CD1c-positive myeloid dendritic cell (primary cell): Measurements from ENCODE around the gene CARD6.
A peak's percentile ranks its signal among the peaks of the same experiment; 100 is the strongest.
"Not testable (repeated sequence)": the region's sequence is repeated elsewhere in the genome, so short reads cannot be mapped to it uniquely, and the experiment has no call there.

ENCODE experiments used
- DNase-seq: peaks from one replicate; pipeline ENCODE4 v3.0.0-alpha.2; 2016; ENCODE audit errors: extremely low spot score

Gene CARD6, protein sequence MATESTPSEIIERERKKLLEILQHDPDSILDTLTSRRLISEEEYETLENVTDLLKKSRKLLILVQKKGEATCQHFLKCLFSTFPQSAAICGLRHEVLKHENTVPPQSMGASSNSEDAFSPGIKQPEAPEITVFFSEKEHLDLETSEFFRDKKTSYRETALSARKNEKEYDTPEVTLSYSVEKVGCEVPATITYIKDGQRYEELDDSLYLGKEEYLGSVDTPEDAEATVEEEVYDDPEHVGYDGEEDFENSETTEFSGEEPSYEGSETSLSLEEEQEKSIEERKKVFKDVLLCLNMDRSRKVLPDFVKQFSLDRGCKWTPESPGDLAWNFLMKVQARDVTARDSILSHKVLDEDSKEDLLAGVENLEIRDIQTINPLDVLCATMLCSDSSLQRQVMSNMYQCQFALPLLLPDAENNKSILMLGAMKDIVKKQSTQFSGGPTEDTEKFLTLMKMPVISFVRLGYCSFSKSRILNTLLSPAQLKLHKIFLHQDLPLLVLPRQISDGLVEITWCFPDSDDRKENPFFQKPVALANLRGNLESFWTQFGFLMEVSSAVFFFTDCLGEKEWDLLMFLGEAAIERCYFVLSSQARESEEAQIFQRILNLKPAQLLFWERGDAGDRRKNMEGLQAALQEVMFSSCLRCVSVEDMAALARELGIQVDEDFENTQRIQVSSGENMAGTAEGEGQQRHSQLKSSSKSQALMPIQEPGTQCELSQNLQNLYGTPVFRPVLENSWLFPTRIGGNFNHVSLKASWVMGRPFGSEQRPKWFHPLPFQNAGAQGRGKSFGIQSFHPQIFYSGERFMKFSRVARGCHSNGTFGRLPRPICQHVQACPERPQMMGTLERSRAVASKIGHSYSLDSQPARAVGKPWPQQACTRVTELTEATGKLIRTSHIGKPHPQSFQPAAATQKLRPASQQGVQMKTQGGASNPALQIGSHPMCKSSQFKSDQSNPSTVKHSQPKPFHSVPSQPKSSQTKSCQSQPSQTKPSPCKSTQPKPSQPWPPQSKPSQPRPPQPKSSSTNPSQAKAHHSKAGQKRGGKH

DNA sequence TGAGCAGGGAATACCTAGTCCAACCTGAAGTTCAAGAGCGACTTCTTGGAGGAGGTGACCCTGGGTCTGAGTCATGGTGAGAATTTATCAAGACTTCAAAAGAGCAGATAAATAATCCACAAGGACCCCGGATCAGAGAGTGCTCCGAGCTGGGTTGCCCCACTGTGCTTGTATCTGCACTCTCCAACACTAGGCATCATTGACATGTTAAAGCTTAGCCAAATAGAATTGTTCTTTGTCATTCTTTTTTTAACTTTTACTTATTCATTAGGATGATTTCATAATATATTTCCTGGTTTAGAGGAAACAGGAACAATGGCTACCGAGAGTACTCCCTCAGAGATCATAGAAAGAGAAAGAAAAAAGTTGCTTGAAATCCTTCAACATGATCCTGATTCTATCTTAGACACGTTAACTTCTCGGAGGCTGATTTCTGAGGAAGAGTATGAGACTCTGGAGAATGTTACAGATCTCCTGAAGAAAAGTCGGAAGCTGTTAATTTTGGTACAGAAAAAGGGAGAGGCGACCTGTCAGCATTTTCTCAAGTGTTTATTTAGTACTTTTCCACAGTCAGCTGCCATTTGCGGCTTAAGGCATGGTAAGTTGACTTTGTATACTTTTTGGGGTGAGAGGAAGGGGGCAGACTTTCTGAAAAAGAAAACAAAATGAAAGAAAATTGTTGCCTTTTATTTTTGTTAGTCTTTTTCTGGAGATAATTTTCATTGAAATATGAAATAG is at the start of gene CARD6:
CARD6 (plus strand) TSS at position 300 of the 738 bp plus-strand sequence; CDS start at position 316, 16 bp downstream.
- peak; percentile 61 for DNase-seq

DNA sequence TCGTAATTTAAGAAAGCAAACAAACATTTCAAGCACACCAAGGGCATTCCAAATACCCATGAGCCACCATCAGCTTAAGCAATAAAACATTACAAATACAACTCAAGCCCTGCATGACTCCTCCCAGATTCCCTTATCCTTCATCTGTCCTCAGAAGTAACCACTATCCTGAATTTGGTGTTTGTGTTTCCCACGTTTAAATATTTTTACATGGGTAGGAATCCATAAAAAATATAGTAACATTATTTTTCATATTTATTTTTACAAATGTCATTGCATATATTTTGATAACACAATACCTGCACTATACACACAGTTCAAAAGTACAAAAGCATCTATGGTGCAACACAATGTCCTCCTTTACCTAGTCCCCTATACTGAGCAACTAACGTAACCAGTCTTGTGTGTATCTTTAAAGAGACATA is 49.4 kb upstream of the CARD6 start:
- DNase-seq = no peak

DNA sequence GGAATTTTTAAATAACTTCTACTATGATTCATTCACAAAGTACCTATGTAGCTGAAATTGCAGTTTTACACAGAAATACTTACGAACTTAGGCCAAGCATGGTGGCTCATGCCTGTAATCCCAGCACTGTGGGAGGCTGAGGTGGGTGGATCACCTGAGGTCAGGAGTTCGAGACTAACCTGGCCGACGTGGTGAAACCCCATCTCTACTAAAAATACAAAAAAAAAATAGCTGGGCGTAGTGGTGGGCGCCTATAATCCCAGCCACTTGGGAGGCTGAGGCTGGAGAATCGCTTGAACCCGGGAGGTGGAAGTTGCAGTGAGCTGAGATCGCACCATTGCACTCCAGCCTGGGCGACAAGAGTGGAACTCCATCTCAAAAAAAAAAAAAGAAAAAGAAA is 48.5 kb upstream of the CARD6 start:
- DNase-seq = not testable (repeated sequence)

DNA sequence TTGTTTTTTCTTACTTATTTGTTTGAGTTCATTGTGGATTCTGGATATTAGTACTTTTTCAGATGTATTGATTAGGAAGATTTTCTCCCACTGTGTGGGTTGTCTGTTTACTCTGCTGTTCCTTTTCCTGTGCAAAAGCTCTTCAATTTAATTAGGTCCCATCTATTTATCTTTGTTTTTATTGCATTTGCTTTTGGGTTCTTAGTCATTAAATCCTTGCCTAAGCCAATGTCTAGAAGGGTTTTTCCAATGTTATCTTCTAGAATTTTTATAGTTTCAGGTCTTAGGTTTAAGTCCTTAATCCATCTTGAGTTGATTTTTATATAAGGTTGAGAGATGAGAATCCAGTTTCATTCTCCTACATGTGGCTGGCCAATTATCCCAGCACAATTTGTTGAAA is 46.8 kb upstream of the CARD6 start:
- not testable (repeated sequence) for DNase-seq

DNA sequence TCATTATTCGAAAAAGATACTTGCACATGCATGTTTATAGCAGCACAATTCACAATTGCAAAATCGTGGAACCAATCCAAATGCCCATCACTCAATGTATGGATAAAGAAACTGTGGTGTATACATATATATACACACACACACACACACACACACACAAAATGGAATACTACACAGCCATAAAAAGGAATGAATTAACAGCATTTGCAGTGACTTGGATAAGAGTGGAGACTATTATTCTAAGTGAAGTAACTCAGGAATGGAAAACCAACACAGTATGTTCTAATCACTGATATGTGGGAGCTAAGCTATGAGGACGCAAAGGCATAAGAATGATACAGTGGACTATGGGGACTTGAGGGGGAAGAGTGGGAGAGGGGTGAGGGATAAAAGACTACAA is 46.3 kb upstream of the CARD6 start:
- DNase-seq = not testable (repeated sequence)

DNA sequence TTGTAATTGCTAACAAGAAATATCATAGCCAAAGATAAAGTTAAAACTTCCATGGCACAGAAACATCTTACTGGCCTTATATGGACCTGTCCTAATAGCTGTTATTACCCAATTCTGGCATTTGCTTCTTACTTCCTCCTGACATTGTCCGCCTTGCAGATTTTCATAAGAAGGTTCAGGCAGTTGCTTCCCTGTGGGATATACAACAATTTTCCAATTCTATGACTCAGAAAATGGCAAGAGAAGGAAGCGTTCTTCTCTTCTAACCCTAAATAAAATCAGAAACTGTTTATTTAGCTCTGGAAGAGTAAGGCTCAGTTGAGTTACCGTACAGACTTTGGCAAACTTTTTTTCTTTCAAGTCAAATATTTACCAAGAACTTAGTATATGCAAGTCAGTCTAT is 44.7 kb upstream of the CARD6 start:
- DNase-seq = peak; percentile 52

DNA sequence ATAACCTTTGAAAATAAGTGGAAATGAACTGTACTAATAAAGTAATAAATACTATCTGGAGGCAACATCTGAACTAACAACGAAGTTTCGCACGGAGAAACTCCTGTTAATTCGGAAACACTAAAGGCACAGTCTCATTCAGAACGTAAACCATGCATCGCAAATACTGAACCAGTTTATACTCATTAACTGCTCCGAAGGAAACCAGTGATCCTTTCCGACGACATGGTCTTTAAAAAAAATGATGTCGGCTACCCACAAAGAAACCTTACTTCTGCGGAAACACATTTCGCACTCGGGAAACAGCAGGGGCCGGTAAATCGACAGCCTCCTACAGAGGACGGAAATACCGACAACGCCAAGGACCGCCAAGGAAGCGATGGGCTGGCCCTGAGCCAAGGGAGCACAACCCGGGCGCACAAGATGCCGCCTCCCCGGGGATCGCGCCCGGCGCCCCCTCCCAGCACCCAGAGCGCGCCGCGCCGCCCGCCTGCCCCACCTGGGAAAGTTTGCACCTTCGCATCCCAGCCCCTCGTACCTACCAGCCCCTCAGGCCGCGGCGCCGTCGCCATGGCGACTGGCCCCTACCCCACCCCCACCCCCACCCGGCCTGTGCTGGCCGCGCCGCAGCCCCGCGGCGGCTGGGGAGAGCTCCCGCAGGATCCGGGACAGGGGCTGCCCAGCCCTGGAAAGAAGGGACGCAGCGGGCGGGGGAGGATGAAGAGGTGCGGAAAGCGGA is 43.7 kb upstream of the CARD6 start:
- peak; percentile 62 for DNase-seq

DNA sequence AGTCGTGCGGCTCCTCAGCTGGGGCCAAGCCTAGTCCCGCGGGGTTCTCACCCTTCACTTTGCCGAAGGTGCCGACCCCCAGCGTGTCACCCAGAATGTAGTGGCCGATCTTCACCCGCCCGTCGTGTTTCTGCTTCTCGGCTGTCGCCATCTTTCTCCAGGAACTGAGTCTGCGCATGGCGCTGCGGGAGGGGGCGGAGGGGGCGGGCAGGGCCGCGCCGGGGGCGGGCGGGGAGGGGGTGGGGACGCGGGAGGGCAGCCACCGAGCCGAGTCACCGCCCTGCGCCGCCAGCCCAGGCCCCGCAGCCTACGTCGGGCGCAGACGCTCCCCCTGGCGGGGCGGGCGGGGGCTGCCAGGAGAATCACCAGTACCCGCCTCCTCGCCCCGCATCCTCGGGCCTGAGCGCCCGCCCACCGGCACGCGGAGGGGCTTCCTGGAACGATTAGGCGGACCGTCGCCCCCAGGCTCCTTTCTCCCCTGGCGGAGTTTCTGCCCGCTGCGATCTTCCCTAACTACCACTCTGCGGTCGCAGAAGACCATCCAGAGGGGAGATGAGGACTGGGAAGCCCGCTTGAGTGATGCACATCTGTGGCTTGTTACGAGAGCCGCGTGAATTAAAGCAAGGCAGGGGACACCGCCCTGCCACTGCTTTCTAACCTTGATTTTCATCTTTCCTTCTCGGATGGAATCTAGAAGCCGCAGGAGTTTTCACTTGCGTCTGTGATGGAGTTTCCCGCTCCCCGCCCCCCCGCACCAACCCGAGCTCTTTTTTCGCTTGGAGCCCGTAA is 43.0 kb upstream of the CARD6 start, which contains the start of gene PRKAA1:
PRKAA1 (minus strand) TSS at position 363 of the 789 bp plus-strand sequence; CDS start at position 178, 185 bp downstream.
- peak; percentile 91 for DNase-seq

DNA sequence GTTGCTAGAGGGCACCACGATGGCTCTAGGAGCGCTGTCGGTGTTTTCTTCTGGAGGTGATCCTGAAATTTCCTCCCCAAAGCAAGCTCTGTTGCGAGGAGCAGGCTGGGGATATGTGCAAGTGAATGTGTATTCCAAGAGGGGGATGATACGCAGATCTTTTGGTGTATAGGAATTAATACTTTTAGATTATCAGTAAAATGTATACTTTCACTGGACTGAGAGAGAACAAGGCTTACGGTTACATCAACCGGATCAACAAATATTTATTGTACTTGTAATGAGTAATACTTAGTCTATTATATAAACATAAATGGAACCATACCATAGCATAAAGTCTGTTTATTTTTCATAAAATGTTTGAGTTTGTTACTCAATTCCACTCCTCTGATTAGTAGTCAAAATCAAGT is 42.4 kb upstream of the CARD6 start:
- DNase-seq = no peak

DNA sequence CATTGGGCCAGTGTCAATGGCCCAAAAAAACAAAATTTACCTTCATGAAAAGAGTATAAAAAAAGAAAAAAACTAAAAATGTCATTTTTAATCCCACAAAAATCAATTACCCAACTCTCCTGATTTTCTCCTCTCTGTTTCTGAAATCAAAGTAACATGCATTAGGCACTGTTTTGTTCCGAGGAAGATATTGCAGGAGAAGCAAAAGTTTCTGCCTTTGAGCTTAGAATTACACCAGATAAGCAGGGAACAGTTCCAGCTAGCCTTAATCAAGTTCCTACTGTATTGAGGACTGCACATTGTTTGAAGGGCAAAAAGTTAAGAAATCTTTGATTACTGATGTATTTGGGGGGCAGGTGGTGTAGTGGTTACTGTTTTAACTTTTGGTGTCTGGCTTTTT is 41.9 kb upstream of the CARD6 start:
- no peak for DNase-seq

DNA sequence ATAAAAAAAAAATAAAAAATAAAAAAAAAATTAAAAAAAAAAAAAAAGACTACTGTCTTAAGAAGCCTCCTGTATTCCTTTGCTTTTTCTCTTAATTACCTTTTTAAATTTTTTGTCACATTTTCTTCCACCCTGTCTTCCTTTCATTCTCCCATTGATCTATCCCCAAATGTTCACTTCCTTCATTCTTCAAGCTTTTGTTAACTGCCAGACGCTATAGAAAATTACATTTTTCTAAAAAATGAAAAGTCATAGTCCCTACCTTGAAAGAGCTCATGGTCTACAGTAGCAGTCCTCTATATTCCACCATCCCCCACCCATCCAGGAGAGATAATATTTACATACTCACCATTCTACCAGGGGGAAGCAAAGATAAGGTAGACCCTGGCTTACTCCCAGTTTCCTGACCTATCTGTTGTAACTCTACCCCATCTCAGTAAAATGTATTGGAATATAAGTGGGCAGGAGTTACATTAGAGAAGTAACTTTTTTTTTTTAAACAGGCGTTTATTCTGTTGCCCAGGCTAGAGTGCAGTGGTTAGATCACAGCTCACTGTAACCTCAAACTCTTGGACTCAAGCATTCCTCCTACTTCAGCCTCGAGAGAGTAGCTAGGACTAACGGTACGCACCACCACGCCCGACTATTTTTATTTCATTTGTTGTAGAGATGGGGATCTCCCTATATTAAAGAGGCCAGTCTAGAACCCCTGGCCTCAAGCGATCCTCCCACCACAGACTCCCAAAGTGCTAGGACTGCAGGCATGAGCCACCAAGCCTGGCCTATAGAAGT is 39.2 kb upstream of the CARD6 start:
- DNase-seq = no peak

DNA sequence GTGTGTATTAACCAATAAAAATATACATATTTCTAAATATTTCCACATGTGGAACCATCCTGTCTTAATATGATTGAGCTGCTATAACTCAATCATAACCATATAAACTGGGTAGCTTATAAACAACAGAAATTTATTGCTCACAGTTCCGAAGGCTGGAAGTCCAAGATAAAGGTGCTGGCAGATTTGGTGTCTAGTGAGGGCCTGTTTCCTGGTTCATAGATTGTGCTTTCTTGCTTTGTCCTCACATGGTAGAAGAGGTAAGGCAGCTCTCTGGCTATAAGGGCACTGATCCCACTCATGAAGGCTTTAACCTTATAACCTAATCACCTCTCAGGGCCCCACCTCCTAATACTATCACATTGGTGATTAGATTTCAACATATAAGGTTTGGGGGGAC is 29.0 kb upstream of the CARD6 start:
- no peak for DNase-seq

DNA sequence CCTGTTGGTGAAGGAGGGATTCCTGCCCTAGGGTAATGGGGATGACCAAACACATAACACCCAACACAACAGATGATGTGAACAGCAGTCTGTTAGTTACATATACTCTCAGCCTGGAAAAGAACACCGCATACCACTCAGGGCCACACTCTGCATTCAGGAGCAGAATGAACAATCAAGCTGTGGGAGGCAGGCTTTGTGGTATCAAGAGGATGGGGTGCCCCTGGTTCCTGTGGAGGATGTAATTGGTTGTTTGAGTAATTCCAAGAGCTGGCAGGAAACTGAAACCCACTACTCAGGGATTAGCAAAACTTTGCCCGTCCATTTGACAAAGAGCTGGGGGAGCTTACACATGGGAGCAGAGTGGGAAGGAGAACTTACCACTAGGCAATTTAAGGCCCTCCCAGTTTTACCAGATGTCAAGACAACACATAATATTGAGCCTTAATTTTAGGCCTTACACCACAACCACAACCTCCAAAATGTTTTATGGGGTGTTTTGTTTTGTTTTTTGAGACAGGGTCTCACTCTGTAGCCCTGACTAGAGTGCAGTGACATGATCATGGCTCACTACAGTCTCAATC is 27.4 kb upstream of the CARD6 start:
- DNase-seq = no peak

DNA sequence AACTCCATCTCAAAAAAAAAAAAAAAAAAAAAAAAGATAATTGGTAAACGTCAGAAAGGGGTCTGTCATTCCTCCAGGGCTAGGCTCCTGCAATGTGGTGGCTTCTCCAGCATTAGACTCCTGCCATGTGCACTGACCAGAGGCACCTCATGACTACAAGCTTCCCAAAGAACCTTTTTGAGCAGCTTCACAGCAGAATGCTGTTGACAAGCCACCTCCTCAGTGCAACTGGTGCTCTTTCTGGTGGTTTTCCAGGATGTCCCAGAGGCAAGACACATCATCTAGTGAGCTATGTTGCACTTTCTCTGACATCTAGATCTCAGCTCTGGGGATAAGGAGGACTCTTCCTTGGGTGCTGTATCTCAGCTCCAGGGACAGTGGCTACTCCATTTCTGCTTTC is 17.7 kb upstream of the CARD6 start:
- no peak for DNase-seq

DNA sequence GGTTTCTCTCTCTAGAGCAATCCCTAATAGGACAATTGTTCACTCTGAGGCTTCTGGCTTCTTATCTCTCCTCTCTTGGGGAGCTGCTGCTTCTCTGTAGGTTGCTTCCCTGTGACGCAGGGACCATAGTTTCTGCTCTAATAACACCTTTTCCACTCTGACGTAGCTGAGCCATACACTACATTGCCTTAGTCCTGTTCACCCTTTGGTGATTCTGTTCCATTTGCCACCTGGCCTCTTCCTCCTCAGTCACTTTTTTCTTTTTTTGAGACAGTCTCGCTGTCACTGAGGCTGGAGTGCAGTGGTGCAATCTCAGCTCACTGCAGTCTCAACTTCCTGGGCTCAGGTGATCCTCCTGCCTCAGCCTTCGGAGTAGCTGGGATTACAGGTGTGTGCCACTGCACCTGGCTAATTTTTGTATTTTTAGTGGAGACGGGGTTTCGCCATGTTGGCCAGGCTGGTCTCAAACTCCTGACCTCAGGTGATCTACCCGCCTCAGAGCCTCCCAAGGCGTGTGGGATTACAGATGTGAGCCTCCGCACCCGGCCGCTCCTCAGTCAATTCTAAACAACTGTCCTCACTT is 15.6 kb upstream of the CARD6 start:
- DNase-seq = not testable (repeated sequence)

DNA sequence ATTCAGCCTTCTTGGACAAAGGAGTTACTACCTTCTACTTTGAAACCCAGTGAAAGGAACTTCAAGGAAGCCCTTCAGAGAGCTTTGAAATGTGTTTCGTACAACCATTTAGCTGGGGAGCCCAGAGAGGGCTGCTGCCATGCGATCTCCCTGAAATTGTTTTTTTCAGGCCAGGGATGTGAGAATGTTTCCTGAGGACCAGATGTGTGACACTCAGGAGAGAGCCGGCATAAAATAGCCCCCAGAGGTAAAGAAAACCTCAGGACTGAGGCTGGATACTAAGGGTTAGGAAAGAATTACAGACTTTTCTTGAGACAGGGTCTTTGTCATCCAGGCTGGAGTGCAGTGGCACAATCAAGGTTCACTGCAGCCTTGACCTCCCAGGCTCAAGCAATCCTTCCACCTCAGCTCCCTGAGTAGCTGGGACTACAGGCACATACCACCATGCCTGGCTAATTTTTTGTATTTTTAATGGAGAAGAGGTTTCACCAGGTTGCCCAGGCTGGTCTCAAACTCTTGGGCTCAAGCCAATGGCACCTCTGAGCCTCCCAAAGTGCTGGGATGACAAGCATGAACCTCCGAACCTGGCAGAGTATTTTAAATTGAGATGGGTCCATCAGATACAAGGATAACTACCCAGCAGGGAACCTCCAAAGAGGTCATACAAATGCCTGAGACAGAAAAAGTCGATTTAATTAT is 14.5 kb upstream of the CARD6 start:
- DNase-seq = no peak

DNA sequence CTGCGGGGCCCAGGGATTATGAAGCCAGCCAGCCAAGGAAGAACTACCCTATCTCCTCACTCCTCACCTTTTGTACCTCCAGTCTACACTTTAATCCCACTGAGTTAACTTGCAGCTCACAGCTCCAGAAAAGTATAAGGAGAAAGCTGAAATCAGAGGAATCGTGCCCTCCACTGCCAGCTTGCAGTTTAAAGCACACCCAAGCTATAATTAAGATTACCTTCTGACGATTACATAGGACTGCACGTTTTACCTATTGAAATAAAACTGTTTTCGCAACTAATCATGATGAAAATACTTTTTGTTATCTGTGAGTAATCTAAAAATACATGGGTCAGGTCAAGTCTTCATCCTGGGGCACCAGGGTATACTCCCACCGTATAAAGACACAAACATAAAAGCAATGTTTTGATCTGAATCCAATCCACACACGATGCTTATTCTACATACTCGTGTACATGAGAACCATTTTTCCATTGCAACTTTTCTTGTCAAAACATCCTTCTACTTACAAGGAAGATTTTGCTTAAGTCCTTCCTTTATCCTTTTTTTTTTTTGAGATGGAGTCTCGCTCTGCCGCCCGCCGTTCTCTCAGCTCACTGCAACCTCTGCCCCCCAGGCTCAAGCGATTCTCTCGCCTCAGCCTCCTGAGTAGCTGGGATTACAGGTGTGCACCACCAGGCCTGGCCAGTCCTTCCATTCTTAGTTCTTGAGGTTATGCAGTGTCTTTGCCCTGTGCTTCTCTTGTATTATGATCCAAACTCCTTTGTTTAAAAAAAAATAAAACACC is 13.8 kb upstream of the CARD6 start:
- DNase-seq = no peak
